H9 (cell line): ENCODE results near the gene KCTD17. TPM values are rescaled to one million over a fixed set of nuclear protein-coding genes. Genes with fewer than 3 reads are reported as not detected.
A peak's percentile ranks its signal among the peaks of the same experiment; 100 is the strongest.

Source experiments
- DNase-seq: peaks from one replicate; pipeline ENCODE4 v3.0.0-alpha.2; 2017
- H2AFZ ChIP-seq: one replicate; pipeline ENCODE4 v1.6.1; 2013; ENCODE audit warnings: mild to moderate bottlenecking, low read length, control low read depth, moderate library complexity
- H2AK5ac ChIP-seq: 2 replicates; pipeline ENCODE4 v1.6.1; 2013; ENCODE audit warnings: low read length, control low read depth, mixed read lengths; ENCODE audit not compliant: insufficient read length
- H2BK120ac ChIP-seq: one replicate; pipeline ENCODE4 v1.6.1; 2013; ENCODE audit warnings: low read depth, mild to moderate bottlenecking, low read length, control low read depth, inconsistent platforms; ENCODE audit not compliant: poor library complexity, severe bottlenecking
- H2BK12ac ChIP-seq: 2 replicates; pipeline ENCODE4 v1.6.1; 2013; ENCODE audit warnings: low read length, control low read depth, mixed read lengths, low read depth; ENCODE audit not compliant: insufficient read length
- H2BK15ac ChIP-seq: 2 replicates; pipeline ENCODE4 v1.6.1; 2013; ENCODE audit warnings: low read depth, low read length, control low read depth
- H2BK20ac ChIP-seq: one replicate; pipeline ENCODE4 v1.6.1; 2013; ENCODE audit warnings: low read depth, mild to moderate bottlenecking, low read length, control low read depth, inconsistent platforms; ENCODE audit not compliant: poor library complexity, severe bottlenecking
- H2BK5ac ChIP-seq: 2 replicates; pipeline ENCODE4 v1.6.1; 2013; ENCODE audit warnings: low read length, control low read depth, mixed read lengths; ENCODE audit not compliant: insufficient read length
- H3K14ac ChIP-seq: 2 replicates; pipeline ENCODE4 v1.6.1; 2013; ENCODE audit warnings: low read length, control low read depth; ENCODE audit not compliant: insufficient read depth
- H3K18ac ChIP-seq: 2 replicates; pipeline ENCODE4 v1.6.1; 2013; ENCODE audit warnings: low read depth, mild to moderate bottlenecking, mixed read lengths, low read length, control low read depth; ENCODE audit not compliant: insufficient read length
- H3K23ac ChIP-seq: 2 replicates; pipeline ENCODE4 v1.6.1; 2013; ENCODE audit warnings: low read length, control low read depth, mixed read lengths, low read depth; ENCODE audit not compliant: insufficient read length
- H3K23me2 ChIP-seq: 2 replicates; pipeline ENCODE4 v1.6.1; 2013; ENCODE audit warnings: low read depth, mild to moderate bottlenecking, mixed read lengths, low read length, control low read depth; ENCODE audit not compliant: insufficient read length, poor library complexity, severe bottlenecking
- H3K27ac ChIP-seq: 2 replicates; pipeline ENCODE4 v1.5.1; 2013; ENCODE audit warnings: low read length, control low read depth, mixed read lengths, low read depth; ENCODE audit not compliant: insufficient read length
- H3K27me3 ChIP-seq: 2 replicates; pipeline ENCODE4 v1.6.1; 2013; ENCODE audit warnings: low read length, control low read depth, inconsistent platforms; ENCODE audit not compliant: insufficient read depth
- H3K4ac ChIP-seq: 2 replicates; pipeline ENCODE4 v1.6.1; 2013; ENCODE audit warnings: low read depth, mild to moderate bottlenecking, control low read depth, inconsistent platforms, low read length, moderate library complexity
- H3K4me1 ChIP-seq: 2 replicates; pipeline ENCODE4 v1.6.1; 2013; ENCODE audit warnings: low read length, control low read depth, inconsistent platforms; ENCODE audit not compliant: insufficient read depth
- H3K4me2 ChIP-seq: 2 replicates; pipeline ENCODE4 v1.6.1; 2013; ENCODE audit warnings: low read length, control low read depth, mixed read lengths; ENCODE audit not compliant: insufficient read length, insufficient read depth
- H3K56ac ChIP-seq: 2 replicates; pipeline ENCODE4 v1.6.1; 2013; ENCODE audit warnings: low read depth, mild to moderate bottlenecking, mixed read lengths, low read length, control low read depth; ENCODE audit not compliant: insufficient read length
- H3K79me1 ChIP-seq: 2 replicates; pipeline ENCODE4 v1.6.1; 2013; ENCODE audit warnings: low read depth, mild to moderate bottlenecking, moderate library complexity, low read length, control low read depth, inconsistent platforms; ENCODE audit not compliant: insufficient read depth, poor library complexity, severe bottlenecking
- H3K79me2 ChIP-seq: 2 replicates; pipeline ENCODE4 v1.6.1; 2013; ENCODE audit warnings: low read length, control low read depth, inconsistent platforms; ENCODE audit not compliant: insufficient read depth
- H3K9ac ChIP-seq: 2 replicates; pipeline ENCODE4 v1.6.1; 2013; ENCODE audit warnings: low read length, control low read depth, mixed read lengths; ENCODE audit not compliant: insufficient read length; ENCODE audit errors: extremely low read depth
- H3K9me3 ChIP-seq: one replicate; pipeline ENCODE4 v1.6.1; 2013; ENCODE audit warnings: low read depth, low read length, inconsistent platforms; ENCODE audit not compliant: control insufficient read depth
- H3T11ph ChIP-seq: one replicate; pipeline ENCODE4 v1.6.1; 2013; ENCODE audit warnings: mild to moderate bottlenecking, low read length, control low read depth, inconsistent platforms
- H4K20me1 ChIP-seq: one replicate; pipeline ENCODE4 v1.6.1; 2013; ENCODE audit not compliant: control insufficient read depth, insufficient read length, insufficient read depth
- H4K5ac ChIP-seq: 2 replicates; pipeline ENCODE4 v1.6.1; 2013; ENCODE audit warnings: low read depth, mild to moderate bottlenecking, mixed read lengths, low read length, control low read depth; ENCODE audit not compliant: insufficient read length
- H4K8ac ChIP-seq: replicated peaks from 2 replicates; pipeline ENCODE4 v1.6.1; 2013; ENCODE audit warnings: low read length, control low read depth, mixed read lengths, low read depth; ENCODE audit not compliant: insufficient read length
- H4K91ac ChIP-seq: 2 replicates; pipeline ENCODE4 v1.6.1; 2013; ENCODE audit warnings: low read depth, mild to moderate bottlenecking, moderate library complexity, mixed read lengths, low read length, control low read depth; ENCODE audit not compliant: insufficient read length
- H3K27ac Mint-ChIP-seq, 3 experiments: 2 replicates in 2 of 3; 3 replicates in 1 of 3; pipeline ENCODE4 v1.8.0; 2020 to 2021; ENCODE audit warnings: mixed read lengths in 3 of 3, mild to moderate bottlenecking in 1 of 3, moderate library complexity in 1 of 3
- H3K27me3 Mint-ChIP-seq: 2 replicates; pipeline ENCODE4 v1.8.0; 2021; ENCODE audit warnings: low read depth, mild to moderate bottlenecking, moderate library complexity, mixed read lengths
- H3K36me3 Mint-ChIP-seq, 3 experiments: 2 replicates in 2 of 3; 3 replicates in 1 of 3; pipeline ENCODE4 v1.8.0; 2020 to 2021; ENCODE audit warnings: low read depth in 3 of 3, mixed read lengths in 3 of 3; ENCODE audit not compliant: insufficient read depth in 1 of 3
- H3K4me1 Mint-ChIP-seq, 2 experiments: 2 replicates each; pipeline ENCODE4 v1.8.0; 2020; ENCODE audit warnings: mixed read lengths in 2 of 2
- H3K4me3 Mint-ChIP-seq, 2 experiments: 2 replicates in 1 of 2; 3 replicates in 1 of 2; pipeline ENCODE4 v1.8.0; 2020 to 2021; ENCODE audit warnings: mild to moderate bottlenecking in 2 of 2, mixed read lengths in 2 of 2, moderate library complexity in 1 of 2
- H3K9me3 Mint-ChIP-seq, 2 experiments: 2 replicates in 1 of 2; 3 replicates in 1 of 2; pipeline ENCODE4 v1.8.0; 2020; ENCODE audit warnings: mild to moderate bottlenecking in 2 of 2, mixed read lengths in 2 of 2, moderate library complexity in 1 of 2
- CTCF ChIP-seq: fragments of 200-600 bp; sonication (generic); conservative IDR thresholded peaks from 3 replicates; pipeline ENCODE4 v1.8.0; 2021; ENCODE audit warnings: antibody characterized with exemption, mild to moderate bottlenecking
- WGBS: extraction: QIAGEN DNeasy Blood & Tissue Kit; methylation state at CpG from one replicate; pipeline ENCODE4 v1.1.7; 2013; ENCODE audit warnings: missing lambda C conversion rate, low lambda C conversion rate, mixed read lengths; ENCODE audit not compliant: insufficient read length; ENCODE audit errors: extremely low coverage; 5-methylcytosine and 5-hydroxymethylcytosine counted together
- total RNA-seq: library from RNA; stranded (reverse); gene quantifications from 2 replicates; pipeline ENCODE4 v1.2.1, GENCODE V29; 2021

The KCTD17 gene
- total RNA-seq, 1 experiment from 2014 or later = 34.1 TPM

GRCh38 chr22:37052386-37053309 lies 1.1 kb downstream of the KCTD17 start:
- peaks cover 18% of the 10 kb centered on the region for H3K27me3 Mint-ChIP-seq
- H3K36me3 Mint-ChIP-seq = peaks cover 7 to 36% (median 12%) of the 10 kb centered on the region in 3 experiments; a peak in 6 of 7 replicates
- H2BK15ac ChIP-seq = no peak overlapping the region
- H3K4me1 Mint-ChIP-seq = peaks cover 4 to 12% of the 10 kb centered on the region in 2 experiments
- H3K27ac Mint-ChIP-seq = no peak overlapping the region
- no peaks in the 10 kb centered on the region for H3K9me3 ChIP-seq
- H3K79me2 ChIP-seq = no peaks in the 10 kb centered on the region
- no peak overlapping the region for H2BK5ac ChIP-seq
- H3K4me1 ChIP-seq = no peaks in the 10 kb centered on the region
- no peak for TF ChIP-seq CTCF
- H2BK12ac ChIP-seq = no peak overlapping the region
- H2AK5ac ChIP-seq = no peak overlapping the region
- H3K9ac ChIP-seq = no peak overlapping the region
- no peaks in the 10 kb centered on the region for H4K20me1 ChIP-seq
- no peak overlapping the region for H2BK120ac ChIP-seq
- no peak overlapping the region for H2BK20ac ChIP-seq
- no peak overlapping the region; the same call in 1 of the 2 replicates for H3K14ac ChIP-seq
- no peak overlapping the region for H3K56ac ChIP-seq
- H3K23ac ChIP-seq = no peak overlapping the region
- H2AFZ ChIP-seq = no peak overlapping the region
- H3K27me3 ChIP-seq = no peaks in the 10 kb centered on the region
- no peak overlapping the region for H3K4ac ChIP-seq
- H3K4me2 ChIP-seq = peak overlapping the region; percentile 25
- no peak overlapping the region for H3T11ph ChIP-seq
- H3K79me1 ChIP-seq = no peaks in the 10 kb centered on the region
- H4K8ac ChIP-seq = no peak overlapping the region
- peak overlapping the region; percentile 71 to 75 for H3K4me3 Mint-ChIP-seq
- no peak overlapping the region for H4K91ac ChIP-seq
- peaks cover 5% of the 10 kb centered on the region for H3K23me2 ChIP-seq
- no peak overlapping the region for H4K5ac ChIP-seq
- H3K9me3 Mint-ChIP-seq = no peaks in the 10 kb centered on the region; a peak in 1 of 5 replicates
- no CpG with 5 or more reads among the region's 25 CpGs for WGBS
- DNase-seq = no peak
- H3K27ac ChIP-seq = no peak overlapping the region
- no peak overlapping the region for H3K18ac ChIP-seq
